LNCaP clone FGC (cell line): ENCODE results near the gene MYRIP.
"Not testable (repeated sequence)": the region's sequence is repeated elsewhere in the genome, so short reads cannot be mapped to it uniquely, and the experiment has no call there.

ENCODE experiments used
- DNase-seq: peaks from one replicate; pipeline ENCODE4 v3.0.0-alpha.2; 2011; ENCODE audit warnings: low read depth
- H3K4me3 ChIP-seq: 2 replicates; pipeline ENCODE4 v1.5.1; 2011; ENCODE audit warnings: mild to moderate bottlenecking, low read depth, low read length, control low read depth
- TF ChIP-seq, protein P1 (sequence below): IDR thresholded peaks from 2 replicates; pipeline ENCODE4 v1.5.1; 2012; ENCODE audit warnings: mild to moderate bottlenecking; ENCODE audit not compliant: control insufficient read depth, insufficient read depth; ENCODE audit errors: extremely low read depth

MYRIP gene

DNA sequence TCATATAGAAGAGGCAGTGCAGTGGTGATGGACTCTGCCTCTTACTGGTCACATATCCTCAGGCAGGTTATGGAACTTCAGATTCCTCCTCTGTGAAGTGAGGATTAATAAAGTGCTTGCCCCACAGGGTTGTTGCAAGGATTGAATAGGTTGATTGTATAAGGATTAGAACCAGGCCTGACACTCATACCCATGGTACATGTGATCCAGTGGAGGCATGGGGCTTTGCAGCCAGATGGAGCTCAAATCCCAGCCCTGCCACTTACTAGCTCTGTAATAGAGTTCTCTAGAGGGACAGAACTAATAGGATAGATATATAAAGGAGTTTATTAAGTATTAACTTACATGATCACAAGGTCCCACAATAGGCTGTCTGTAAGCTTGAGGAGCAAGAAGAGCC lies 315.5 kb downstream of the MYRIP start:
- TF ChIP-seq, protein P1, sequence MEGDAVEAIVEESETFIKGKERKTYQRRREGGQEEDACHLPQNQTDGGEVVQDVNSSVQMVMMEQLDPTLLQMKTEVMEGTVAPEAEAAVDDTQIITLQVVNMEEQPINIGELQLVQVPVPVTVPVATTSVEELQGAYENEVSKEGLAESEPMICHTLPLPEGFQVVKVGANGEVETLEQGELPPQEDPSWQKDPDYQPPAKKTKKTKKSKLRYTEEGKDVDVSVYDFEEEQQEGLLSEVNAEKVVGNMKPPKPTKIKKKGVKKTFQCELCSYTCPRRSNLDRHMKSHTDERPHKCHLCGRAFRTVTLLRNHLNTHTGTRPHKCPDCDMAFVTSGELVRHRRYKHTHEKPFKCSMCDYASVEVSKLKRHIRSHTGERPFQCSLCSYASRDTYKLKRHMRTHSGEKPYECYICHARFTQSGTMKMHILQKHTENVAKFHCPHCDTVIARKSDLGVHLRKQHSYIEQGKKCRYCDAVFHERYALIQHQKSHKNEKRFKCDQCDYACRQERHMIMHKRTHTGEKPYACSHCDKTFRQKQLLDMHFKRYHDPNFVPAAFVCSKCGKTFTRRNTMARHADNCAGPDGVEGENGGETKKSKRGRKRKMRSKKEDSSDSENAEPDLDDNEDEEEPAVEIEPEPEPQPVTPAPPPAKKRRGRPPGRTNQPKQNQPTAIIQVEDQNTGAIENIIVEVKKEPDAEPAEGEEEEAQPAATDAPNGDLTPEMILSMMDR = no peak
- no peak overlapping the region for H3K4me3 ChIP-seq
- DNase-seq = no peak

DNA sequence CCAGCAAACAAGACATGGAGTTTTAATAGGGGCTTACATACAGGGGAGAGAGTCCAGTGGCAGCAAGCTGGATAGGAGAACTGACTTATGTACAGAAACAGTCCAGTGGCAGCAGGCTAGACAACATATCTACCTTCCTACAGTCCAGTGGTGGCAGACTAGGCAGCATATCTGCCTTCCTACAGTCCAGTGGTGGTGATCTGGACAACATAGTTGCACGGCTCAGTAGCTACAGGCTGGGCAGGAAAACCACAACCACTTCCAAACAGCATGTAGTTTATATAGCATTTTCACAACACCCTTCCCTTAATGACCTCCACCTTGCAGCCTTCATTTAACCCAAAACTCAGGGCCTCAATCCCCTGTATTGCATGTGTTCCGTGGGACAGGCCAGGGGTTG lies 318.8 kb downstream of the MYRIP start:
- no peak for DNase-seq
- TF ChIP-seq, protein P1 = no peak
- no peak overlapping the region for H3K4me3 ChIP-seq

DNA sequence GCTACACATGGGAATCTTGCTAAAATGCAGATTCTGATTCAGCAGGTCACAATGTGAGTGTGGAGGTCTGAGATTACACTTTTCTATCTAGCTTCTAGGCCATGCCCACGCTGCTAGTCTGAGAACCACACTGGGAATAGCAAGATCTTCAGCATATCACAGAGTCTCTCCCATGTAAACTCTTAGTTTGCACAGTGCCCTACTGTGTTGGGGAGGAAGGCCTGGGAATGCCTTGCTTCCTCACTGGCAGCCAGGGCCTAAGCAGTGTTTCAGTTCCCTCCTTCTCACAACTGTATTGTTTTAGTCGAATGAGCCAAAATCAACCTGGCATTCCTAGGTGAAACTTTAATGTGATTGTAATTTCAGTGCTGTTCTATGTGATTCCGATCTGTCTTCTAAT lies 320.1 kb downstream of the MYRIP start:
- TF ChIP-seq, protein P1 = no peak
- no peak overlapping the region for H3K4me3 ChIP-seq
- no peak for DNase-seq

DNA sequence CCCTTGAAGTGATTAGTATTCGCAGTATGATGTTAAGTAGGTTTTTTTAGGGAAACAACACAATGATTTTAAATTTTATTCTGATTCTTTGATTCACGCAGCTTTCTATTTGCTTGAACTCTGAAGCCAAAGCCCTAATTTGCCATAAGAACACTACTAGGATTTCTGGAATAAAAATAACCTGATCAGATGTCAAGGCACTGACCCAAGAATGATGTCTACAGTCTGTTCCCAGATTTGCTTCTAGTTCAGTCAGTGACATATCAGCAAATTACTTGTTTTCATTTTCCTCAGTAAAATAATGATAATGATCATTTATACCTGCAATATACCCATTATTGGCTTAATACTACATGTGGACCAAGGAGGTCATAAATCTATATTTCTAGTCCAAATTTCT lies 320.6 kb downstream of the MYRIP start:
- no peak overlapping the region for H3K4me3 ChIP-seq
- TF ChIP-seq, protein P1 = no peak
- DNase-seq = no peak

DNA sequence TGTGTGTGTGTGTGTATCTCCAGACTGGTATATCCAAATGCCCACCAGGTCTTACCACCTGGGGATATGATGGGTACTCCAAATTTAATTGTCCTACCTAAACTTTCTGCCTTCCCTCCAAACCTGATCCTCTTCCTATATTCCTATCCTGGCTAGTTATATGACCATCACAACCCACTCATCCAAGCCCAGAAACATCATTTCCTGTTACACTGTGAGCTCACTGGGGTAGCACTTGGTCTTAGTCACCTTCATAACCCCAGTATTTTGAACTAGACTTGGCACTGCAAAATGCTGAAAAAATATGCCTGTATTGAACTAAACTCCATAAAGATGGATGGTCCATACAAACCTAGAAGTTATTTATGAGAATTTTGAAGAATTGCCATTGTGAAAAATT lies 321.3 kb downstream of the MYRIP start:
- TF ChIP-seq, protein P1 = no peak
- DNase-seq = no peak
- no peak overlapping the region for H3K4me3 ChIP-seq

DNA sequence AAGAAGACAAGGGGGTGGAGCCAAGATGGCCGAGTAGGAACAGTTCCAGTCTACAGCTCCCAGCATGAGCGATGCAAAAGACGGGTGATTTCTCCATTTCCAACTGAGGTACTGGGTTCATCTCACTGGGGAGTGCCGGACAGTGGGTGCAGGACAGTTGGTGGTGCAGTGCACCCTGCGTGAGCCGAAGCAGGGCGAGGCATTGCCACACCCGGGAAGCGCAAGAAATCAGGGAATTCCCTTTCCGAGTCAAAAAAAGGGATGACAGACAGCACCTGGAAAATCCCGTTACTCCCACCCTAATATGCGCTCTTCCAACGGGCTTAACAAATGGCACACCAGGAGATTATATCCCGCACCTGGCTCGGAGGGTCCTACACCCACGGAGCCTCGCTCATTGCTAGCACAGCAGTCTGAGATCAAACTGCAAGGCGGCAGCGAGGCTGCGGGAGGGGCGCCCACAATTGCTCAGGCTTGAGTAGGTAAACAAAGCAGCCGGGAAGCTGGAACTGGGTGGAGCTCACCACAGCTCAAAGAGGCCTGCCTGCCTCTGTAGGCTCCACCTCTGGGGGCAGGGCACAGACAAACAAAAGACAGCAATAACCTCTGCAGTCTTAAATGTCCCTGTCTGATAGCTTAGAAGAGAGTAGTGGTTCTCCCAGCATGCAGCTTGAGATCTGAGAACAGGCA lies 324.6 kb downstream of the MYRIP start:
- H3K4me3 ChIP-seq, DNase-seq: not testable (repeated sequence)

DNA sequence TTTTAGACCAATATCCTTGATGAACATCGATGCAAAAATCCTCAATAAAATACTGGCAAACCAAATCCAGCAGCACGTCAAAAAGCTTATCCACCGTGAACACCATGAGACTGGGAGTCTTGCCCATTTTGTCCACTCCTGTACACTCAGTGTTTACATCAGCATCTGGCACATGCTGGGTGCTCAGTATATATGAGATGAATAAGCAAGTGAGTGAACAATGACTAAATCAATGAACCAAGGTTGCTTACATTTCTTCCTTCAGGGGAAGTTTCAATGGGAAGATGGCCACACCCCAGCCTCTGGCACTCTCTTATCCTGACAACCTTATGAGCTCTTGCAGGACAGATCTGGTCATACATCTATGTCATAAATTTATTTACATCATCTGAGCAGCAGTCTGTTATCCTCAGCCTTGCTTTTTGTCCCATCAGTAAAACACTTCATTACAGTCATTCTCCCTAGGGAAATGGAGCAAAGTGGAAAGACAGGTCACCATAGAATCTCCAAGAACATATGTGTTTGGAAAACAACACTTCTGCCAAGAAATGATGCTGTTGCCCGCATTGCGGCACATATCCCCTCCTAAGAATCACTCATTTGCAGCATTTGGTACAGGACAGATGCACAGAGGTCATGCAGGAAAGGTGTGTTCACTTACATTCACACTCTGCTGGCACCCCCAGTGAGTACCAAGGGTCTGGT lies 328.3 kb downstream of the MYRIP start:
- peak; percentile 78 for DNase-seq
- H3K4me3 ChIP-seq = no peak overlapping the region
- TF ChIP-seq, protein P1 = no peak
